Activated T-cell treated with anti-CD3 and anti-CD28 coated beads, Interleukin-2, amount 50 U/mL, for 48 hours (primary cell): ENCODE measurements around the gene DYDC1.
"Not testable (repeated sequence)": the region's sequence is repeated elsewhere in the genome, so short reads cannot be mapped to it uniquely, and the experiment has no call there.

Source experiments
- DNase-seq, 2 experiments: peaks; one replicate each; pipeline ENCODE4 v3.0.0-alpha.2; 2020

Gene DYDC1

DNA sequence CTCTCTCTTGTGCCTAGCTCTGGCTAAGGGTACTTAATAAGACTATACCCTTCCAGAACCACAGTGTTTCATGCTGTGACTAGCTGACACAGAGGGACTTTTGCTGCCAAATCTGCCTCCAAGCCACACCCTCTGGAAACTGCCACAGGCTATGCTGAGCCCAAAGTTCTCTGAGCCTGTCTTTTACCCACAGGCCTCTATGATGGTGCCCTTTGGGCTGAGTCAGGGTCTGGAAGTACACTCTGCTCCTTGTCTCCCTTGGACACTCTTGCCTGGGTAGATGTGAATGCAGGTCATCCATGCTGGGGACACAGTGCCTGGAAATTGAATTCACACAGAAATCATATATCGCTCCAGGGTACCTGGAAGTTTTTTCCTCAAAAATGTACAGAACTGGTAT lies 22.6 kb downstream of the DYDC1 start:
- no peak for DNase-seq

DNA sequence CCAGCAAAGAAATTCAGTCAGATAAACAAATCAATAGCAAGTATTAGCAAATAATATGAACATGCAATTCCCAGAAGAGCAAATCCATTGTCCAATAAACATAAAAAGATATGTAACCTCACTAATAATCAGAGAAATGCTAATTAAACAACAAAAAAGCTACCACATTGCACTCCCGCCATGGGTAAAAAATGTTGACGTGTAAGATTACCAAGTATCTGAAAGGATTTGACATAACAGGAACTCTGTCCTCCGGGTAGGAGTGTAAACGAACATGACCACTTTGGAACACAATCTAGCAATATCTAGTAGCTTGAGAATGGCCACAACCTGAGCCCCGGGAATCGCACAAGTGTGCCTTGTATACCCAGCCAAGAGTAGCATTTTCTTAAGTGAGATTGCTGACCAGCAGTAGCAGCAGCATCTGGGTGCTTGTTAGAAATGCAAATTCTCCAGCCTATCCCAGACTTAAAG lies 31.6 kb downstream of the DYDC1 start:
- no peak for DNase-seq

DNA sequence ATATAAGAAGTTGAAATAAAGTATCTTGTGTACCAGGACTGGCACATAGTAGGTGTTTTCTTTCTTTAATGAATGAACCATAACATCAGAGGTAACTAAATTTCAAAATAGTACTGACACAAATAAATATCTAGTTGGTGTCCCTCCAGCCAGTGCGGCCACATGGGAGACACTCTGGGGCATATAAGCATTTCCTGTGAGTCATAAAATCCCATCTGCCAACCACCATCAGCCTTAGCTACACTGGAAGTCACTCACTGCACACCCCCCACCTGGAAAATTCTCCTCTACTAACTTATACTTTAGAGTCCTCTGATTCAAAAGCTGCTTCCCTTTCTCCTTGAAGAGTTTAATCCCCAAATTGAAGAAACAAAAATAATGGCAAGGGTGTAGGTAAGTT lies 32.5 kb downstream of the DYDC1 start:
- no peak for DNase-seq

DNA sequence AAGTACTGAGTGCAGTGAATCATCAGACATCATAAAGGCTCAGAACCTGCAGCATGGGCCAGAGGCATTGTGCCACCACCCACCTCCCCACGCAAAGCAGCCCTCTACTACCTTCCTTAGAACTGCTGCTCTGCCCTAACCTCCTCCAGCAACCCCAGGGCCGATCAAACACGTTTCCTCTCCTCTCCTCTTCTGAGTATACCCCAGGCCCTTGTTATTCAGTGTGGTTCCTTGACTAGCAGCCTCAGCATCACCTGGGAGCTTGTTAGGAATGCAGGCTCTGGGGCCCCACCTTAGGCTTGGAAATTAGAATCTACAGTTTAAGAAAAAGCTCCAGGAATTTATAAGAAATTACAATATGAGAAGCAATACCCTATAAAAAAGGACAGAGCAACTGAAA lies 33.2 kb downstream of the DYDC1 start:
- DNase-seq: no peak

DNA sequence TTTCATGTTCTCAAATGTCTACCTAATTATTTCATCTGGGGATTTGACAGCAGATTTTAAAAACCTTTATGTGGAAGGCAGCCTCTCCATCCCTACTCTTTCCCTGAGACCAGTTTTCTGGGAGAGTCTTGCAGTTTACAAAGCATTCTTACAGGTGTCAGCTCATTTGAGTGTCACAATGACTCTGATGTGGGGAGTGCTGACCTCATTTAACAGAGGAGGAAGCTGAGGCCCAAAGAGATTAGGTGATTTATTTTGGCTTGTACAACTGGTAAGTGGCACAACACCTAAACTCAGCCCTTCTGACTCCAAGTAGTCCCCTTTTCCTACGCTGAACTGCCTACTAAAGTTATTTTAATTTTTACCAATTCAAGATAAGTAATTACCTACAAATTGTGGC lies 33.8 kb downstream of the DYDC1 start:
- DNase-seq: no peak

DNA sequence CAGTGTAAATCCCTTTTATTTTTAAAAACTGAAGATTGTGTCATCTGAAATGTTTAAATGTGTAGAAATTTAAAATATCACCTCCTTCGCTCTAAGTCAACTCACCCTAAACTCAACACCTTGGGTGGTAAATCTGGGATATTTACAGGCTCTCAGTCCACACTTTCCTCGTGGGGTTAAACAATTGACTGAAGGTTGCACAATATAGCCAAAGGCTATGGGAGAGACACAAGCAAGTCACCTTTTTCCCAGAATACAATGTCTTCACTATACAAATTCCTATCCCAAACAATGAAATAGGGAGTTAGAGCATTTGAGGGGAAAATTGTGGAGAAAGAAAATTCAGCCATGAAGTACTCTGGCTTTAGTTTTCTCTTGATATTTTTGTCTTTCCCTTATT lies 34.4 kb downstream of the DYDC1 start:
- DNase-seq: no peak

DNA sequence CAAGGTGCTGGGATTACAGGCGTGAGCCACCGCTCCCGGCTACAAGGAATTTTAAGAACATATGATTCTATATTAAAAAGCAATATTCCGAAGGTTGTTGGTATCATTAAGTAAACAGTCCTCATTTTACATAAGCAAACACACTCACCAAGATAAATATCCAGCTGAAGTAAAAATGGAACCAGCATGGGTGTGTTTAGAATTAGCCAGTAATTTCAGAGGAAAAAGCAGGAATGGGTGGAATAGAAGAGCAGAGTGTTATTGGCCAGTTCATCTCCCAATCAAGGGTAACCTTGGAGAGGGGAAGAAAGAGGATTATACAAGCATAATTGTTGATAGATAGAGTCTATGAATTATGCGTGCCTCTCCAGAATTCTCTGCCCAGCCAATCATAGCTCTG lies 35.4 kb downstream of the DYDC1 start:
- DNase-seq: no peak

DNA sequence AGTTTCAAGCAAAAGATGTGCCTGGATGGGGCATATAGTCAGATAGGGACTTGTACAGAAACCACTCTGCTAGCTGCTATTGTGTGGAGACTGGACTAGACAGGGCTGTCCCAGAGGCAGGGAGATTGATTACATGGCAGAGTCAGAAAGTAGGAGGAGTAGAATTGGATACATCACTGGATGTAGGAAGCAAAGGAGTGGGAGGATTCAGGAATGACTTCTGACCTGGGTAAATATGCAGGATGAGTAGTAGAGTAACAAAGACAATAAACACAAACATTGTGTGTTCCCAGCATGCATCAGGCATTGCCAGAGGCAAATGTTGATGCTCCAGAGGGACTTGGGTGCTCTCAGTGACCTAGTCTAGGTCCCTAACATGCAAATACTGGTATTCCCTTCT lies 36.2 kb downstream of the DYDC1 start:
- no peak for DNase-seq

DNA sequence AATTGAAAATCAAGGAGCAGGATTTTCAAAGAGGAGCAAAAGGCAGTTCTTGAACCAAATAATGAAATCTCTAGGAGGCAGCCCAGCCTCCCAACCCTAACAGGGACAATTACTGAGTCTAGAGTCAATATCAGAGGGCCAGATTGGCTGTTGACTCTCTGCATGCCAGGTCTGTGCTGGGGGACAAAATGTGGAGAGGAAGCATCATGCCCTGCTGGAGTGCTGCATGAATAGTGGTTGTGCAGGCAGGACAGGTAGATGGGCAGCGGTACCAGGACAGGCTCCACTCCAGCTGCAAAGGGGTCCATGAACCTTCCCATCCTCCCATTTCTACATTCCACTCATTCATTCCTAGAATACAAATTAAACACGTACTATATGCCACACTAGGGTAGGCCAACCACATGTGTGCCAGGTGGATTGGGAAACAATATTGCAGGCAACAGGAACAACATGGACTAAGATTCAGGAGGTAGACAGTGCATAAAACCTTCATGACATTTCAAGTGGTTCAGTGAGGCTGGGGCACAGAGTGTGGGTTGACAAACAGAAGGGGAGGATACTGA lies 36.7 kb downstream of the DYDC1 start:
- no peak for DNase-seq

DNA sequence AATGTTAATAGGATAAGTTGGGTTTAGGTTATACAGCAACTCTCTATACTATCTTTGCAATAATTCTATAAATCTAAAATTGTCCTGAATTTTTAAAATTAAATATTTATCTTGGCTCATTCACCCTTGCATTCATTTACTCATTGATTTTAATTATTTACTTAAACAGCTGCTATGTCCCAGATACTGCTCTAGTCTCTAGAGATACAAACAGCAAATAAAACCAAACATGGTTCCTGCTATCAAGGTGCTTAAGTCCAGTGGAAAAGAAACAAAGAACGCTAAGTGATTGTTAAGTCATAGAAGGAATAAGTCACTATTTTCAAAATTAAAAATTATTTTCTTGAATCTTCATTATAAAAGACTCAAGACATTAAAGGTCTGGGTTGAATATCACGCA lies 37.2 kb downstream of the DYDC1 start:
- DNase-seq: no peak

DNA sequence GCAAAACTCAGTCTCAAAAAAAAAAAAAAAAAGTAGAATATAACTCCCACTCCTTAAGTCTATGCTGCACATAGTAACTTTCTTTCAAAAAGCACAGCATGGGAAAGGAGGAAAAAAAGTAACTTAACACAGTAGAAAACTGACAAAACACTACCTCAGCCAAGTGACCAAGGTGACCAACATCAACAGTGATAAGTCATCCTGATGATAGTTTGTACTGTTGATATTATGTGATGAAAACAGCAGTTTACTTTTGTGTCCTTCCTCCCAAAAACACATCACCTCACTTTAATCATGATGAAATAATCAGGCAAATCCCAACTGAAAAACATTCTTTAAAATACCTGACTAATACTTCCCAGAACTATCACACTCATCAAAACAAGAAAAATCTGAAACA lies 37.8 kb downstream of the DYDC1 start:
- no peak for DNase-seq

DNA sequence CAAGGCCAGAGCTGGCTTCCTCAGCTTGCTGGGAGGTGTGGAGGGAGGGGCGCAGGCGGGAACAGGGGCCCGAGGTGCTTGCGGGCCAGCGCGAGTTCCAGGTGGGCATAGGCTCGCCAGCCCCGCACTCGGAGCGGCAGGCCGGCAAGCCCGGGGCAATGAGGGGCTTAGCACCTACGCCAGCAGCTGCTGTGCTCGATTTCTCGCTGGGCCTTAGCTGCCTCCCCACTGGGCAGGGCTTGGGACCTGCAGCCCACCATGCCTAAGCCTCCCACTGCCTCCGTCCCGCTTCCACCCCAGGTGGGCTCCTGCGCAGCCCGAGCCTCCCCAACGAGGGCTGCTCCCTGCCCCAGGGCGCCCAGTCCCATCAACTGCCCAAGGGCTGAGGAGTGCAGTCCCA lies 41.2 kb downstream of the DYDC1 start:
- no peak for DNase-seq

DNA sequence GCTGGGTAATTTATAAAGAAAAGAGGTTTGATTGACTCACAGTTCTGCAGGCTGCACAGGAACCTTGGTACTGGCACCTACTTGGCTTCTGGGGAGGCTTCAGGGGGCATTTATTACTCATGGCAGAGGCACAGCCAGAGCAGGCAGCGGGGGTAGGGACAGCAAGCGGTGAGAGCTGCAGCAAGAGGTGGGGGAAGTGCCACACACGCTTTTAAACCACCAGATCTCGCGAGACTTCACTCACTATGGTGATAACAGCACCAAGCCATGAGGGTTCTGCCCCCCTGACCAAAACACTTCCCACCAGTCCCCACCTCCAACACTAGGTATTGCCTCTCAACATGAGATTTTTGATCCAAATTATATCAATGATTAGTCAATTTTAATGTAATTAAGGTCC lies 43.0 kb downstream of the DYDC1 start:
- no peak for DNase-seq

DNA sequence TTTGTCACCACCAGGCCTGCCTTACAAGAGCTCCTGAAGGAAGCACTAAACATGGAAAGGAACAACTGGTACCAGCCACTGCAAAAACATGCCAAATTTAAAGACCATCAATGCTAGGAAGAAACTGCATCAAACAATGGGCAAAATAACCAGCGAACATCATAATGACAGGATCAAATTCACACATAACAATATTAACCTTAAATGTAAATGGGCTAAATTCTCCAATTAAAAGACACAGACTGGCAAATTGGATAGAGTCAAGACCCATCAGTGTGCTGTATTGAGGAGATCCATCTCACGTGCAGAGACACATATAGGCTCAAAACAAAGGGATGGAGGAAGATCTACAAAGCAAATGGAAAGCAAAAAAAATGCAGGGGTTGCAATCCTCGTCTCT lies 50.6 kb downstream of the DYDC1 start:
- DNase-seq: not testable (repeated sequence)

DNA sequence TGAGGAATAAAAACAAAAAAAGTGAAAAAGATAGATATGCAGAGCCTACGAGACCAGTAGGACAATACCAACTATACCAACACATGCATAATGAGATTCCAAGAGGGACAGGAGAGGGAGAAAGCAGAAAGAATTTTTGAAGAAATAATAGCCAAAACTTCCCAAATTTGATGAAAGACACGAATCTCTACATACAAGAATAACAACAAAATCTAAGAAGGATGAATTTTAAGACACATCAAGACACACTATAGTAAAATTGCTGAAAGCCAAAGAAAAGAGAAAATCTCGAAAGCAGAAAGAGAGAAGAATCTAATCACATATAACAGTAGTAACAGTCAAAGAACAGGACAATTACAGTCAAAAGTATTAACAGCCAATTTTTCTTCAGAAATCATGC lies 59.6 kb downstream of the DYDC1 start:
- no peak for DNase-seq

DNA sequence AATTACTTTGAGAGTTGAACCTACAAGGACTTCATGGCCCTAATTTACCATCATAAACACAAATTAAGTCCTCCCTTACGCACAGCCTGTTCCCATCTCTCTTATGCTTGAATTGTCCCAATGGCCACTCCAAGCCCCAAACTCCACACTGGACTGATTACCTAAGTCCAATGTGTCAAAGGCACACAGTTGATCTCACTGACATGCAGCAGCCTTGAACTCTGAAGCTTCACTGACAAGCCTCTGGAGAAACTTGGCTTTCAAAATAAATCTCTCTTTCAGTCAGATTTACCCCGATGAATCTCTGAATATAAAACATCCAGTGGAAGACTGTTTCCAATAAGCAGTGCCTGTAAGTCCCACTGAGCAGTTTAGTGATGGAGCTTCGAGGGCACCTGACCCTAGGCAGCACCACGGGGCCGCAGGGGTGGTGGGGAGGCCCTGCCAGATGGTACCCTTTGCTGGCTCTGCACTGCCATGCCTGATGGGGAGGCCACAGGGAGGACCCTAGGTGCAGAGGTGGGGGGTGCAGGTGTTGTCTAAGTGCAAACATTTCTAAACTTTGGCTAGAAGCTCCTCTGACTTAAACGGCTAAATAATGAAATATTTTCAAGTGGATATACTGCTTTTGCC lies 63.8 kb downstream of the DYDC1 start:
- DNase-seq: no peak

DNA sequence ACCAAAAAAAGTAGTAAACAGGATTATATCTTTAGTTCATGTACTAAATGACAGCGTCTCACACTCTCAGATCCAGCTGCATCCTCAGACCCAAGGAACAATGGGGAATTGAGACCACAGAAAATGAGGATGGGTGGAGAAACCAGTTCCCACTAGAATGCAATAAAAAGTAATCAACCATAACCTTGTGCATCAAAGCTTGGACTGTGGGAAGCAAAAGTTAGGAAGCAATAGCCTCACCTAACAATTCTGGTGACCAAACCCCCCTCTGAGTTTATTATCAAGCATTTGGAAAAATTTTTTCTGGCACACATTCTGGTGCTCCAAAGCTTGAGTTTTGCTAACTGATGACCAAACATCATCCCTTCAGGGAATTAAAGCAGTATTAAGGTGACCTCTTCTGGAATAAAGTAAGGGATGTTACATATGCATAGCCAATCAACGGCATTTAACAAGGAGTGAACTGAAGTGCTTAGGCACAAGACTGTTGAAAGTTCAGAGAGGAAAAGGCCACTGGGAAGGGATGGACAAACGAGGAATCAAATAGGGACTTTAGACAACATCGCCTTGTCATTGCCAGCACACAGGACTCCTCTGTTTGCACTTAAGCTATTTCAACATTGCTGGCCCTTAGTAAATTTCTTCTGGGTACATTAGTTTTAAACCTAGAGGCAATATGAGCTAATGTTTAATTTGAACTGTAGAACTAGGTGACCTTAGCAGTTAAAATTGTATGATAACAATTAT lies 65.9 kb downstream of the DYDC1 start:
- DNase-seq: no peak

DNA sequence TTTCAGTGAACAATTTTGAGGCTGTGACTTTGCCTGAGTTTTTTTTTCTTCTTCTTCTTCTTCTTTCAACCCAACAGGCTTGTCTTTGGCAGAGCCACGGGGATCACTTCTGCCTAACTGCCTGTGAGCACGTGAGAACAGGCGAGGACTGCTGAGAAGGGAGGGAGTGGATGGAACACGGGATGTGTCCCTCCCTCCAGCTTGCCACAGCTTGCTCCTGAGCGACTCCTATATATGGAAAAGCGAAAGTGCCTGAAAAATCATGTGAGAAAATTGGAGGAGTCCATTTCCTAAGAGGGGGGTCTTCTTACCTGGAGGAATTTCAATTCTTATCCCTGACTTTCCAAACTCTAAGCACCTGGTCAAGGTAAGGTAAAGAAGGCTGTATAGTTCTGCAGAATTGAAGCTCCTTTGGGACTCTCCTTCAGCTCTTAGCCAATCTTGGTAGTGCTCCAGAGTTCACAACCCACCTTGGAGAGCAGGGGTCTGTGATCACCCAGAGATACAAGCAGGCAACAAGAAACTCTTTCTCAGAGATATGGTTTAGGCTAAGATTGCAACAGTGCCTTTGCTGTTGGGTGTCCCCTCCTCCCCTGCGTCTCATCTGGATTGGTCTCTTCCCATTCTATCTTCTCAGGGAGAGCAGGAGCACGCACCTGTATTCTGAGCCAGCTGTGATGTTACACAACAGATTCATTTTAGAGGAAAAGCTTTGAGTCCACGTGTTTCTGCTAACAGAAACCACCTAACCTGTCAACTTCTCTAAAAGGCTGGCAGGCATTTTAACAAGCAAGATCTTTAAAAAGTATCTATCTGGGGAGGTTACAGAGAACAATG lies 66.9 kb downstream of the DYDC1 start, which contains the start of gene MAT1A:
MAT1A (minus strand) TSS at position 208 of the 837 bp plus-strand sequence. CDS start 235 bp downstream, outside the sequence.
- DNase-seq: no peak

DNA sequence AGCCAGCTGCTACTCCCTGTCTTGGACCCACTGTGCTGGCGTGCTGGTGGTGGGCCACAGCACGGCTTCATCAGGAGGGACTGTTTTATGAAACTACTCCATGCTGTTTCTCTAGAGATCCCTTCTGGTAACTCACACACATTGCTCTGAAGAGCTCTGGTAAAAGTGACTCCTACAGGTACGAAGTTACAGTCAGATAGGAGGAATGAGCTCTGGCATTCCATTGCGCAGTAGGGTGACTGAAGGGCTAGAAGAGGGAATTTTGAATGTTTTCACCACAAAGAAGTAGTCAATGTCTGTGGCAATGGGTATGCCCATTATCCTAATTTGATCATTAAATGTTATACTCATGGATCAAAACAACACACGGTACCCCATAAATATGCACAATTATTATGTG lies 67.7 kb downstream of the DYDC1 start:
- no peak for DNase-seq
